Uterus (tissue), 2 donors: ENCODE data around the gene TMEM109.

Experiments
- POLR2A ChIP-seq, 2 donors: fragments of 450-650 bp; IDR thresholded peaks; one replicate each; pipeline ENCODE4 v1.6.1; 2016; ENCODE audit warnings: antibody characterized with exemption in 2 of 2, mild to moderate bottlenecking in 1 of 2, moderate library complexity in 1 of 2
- TF ChIP-seq, protein P1 (sequence below), 4 experiments: fragments of 200-600 bp in 2 of 4; fragments of 450-650 bp in 2 of 4; sonication (generic) in 2 of 4; IDR thresholded peaks; one replicate each; pipeline ENCODE4 v1.5.1; 2016 to 2019; ENCODE audit warnings: antibody characterized with exemption in 4 of 4, mild to moderate bottlenecking in 2 of 4, moderate library complexity in 1 of 4

DNA sequence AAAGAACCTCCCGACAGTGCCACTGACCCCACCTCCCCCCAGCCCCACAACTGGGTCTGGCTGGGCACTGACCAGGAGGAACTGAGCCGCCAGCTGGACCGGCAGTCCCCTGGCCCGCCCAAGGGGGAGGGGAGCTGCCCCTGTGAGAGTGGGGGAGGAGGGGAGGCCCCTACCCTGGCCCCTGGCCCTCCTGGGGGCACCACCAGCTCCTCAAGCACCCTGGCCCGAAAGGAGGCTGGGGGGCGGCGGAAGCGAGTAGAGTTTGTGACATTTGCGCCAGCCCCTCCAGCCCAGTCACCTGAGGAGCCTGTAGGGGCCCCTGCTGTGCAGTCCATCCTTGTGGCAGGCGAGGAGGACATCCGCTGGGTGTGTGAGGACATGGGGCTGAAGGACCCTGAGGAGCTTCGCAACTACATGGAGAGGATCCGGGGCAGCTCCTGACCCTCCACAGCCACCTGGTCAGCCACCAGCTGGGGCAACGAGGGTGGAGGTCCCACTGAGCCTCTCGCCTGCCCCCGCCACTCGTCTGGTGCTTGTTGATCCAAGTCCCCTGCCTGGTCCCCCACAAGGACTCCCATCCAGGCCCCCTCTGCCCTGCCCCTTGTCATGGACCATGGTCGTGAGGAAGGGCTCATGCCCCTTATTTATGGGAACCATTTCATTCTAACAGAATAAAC lies 22.6 kb downstream of the TMEM109 start:
- TF ChIP-seq, protein P1, sequence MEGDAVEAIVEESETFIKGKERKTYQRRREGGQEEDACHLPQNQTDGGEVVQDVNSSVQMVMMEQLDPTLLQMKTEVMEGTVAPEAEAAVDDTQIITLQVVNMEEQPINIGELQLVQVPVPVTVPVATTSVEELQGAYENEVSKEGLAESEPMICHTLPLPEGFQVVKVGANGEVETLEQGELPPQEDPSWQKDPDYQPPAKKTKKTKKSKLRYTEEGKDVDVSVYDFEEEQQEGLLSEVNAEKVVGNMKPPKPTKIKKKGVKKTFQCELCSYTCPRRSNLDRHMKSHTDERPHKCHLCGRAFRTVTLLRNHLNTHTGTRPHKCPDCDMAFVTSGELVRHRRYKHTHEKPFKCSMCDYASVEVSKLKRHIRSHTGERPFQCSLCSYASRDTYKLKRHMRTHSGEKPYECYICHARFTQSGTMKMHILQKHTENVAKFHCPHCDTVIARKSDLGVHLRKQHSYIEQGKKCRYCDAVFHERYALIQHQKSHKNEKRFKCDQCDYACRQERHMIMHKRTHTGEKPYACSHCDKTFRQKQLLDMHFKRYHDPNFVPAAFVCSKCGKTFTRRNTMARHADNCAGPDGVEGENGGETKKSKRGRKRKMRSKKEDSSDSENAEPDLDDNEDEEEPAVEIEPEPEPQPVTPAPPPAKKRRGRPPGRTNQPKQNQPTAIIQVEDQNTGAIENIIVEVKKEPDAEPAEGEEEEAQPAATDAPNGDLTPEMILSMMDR (IDR thresholded peaks at IDR 0.05) = no peak
- TF ChIP-seq POLR2A (IDR thresholded peaks at IDR 0.05) = no peak
